HepG2 (cell line): ENCODE results near the gene WDR62. TPM values are rescaled to one million over a fixed set of nuclear protein-coding genes. Genes with fewer than 3 reads are reported as not detected.

Source experiments
- DMAP1 ChIP-seq: IDR thresholded peaks from 2 replicates; pipeline ENCODE4 v1.6.1; 2016
- GABPA ChIP-seq, 2 experiments: IDR thresholded peaks; 2 replicates each; pipeline ENCODE4 v1.6.1; 2011 to 2016; ENCODE audit warnings: low read depth in 2 of 2, low read length in 1 of 2, missing biosample characterization in 1 of 2, missing genetic modification characterization in 1 of 2
- GABPB1 ChIP-seq: IDR thresholded peaks from 2 replicates; pipeline ENCODE4 v1.6.1; 2016; ENCODE audit warnings: mild to moderate bottlenecking, missing genetic modification reagents, moderate library complexity, missing compliant biosample characterization
- HDAC2 ChIP-seq: sonication (generic); formaldehyde crosslinking; IDR thresholded peaks from 2 replicates; pipeline ENCODE4 v1.4.0; 2020; ENCODE audit warnings: missing genetic modification reagents
- MTF1 ChIP-seq: sonication (generic); formaldehyde crosslinking; IDR thresholded peaks from 2 replicates; pipeline ENCODE4 v1.5.0; 2020; ENCODE audit warnings: missing genetic modification reagents
- NFATC3 ChIP-seq: sonication (generic); formaldehyde crosslinking; IDR thresholded peaks from 2 replicates; pipeline ENCODE4 v1.5.1; 2020; ENCODE audit warnings: mild to moderate bottlenecking, missing genetic modification reagents
- PHF8 ChIP-seq: sonication (generic); formaldehyde crosslinking; IDR thresholded peaks from 2 replicates; pipeline ENCODE4 v1.5.0; 2020; ENCODE audit warnings: missing genetic modification reagents
- TMF1 ChIP-seq: sonication (generic); formaldehyde crosslinking; IDR thresholded peaks from 2 replicates; pipeline ENCODE4 v1.8.1; 2022; ENCODE audit warnings: low read depth, missing genetic modification reagents
- TOPORS ChIP-seq: sonication (generic); formaldehyde crosslinking; IDR thresholded peaks from 2 replicates; pipeline ENCODE4 v1.8.0; 2023; ENCODE audit warnings: mild to moderate bottlenecking, missing genetic modification reagents
- XRCC5 ChIP-seq: fragments of 200-400 bp; formaldehyde crosslinking; optimal IDR thresholded peaks from 2 replicates; pipeline ENCODE3; 2017; ENCODE audit warnings: mild to moderate bottlenecking, low read length
- ZBTB46 ChIP-seq: sonication (generic); formaldehyde crosslinking; IDR thresholded peaks from 2 replicates; pipeline ENCODE4 v1.4.0; 2020; ENCODE audit warnings: mild to moderate bottlenecking, missing genetic modification reagents, borderline replicate concordance
- ZNF10 ChIP-seq: sonication (generic); formaldehyde crosslinking; IDR thresholded peaks from 2 replicates; pipeline ENCODE4 v1.4.0; 2020; ENCODE audit warnings: mild to moderate bottlenecking, low read depth, missing genetic modification reagents, borderline replicate concordance
- ZNF572 ChIP-seq: sonication (generic); formaldehyde crosslinking; IDR thresholded peaks from 2 replicates; pipeline ENCODE4 v1.5.1; 2020; ENCODE audit warnings: mild to moderate bottlenecking, missing genetic modification reagents
- ZNF652 ChIP-seq: IDR thresholded peaks from 2 replicates; pipeline ENCODE4 v1.6.1; 2016; ENCODE audit warnings: low read depth, borderline replicate concordance
- ZNF724P ChIP-seq: sonication (generic); formaldehyde crosslinking; IDR thresholded peaks from 2 replicates; pipeline ENCODE4 v1.8.0; 2022; ENCODE audit warnings: missing genetic modification reagents, borderline replicate concordance
- polyA plus RNA-seq, 8 experiments: library from polyadenylated mRNA; depleted of rRNA in 3 of 8; stranded (reverse) in 7 of 8; unstranded in 1 of 8; fragments of >200 nt; fragmentation: Illumina TruSeq in 4 of 8; extraction: Trizol in 4 of 8; gene quantifications; 2 replicates each; pipeline versions ENCODE4 v1.2.1 to v1.2.3, GENCODE V29; 2011 to 2016; ENCODE audit warnings: low read depth in 4 of 8, missing spikeins in 1 of 8, mixed read lengths in 1 of 8; ENCODE audit not compliant: insufficient read depth in 1 of 8
- total RNA-seq, 5 experiments: library from RNA; depleted of rRNA; stranded (reverse); fragments of >200 nt; fragmentation: Illumina TruSeq; extraction: Trizol; gene quantifications; 2 replicates each; pipeline ENCODE4 v1.2.3, GENCODE V29; 2016; ENCODE audit warnings: low read depth in 1 of 5
- TF ChIP-seq, protein P1 (sequence below): sonication (generic); formaldehyde crosslinking; IDR thresholded peaks from 2 replicates; pipeline ENCODE4 v1.5.1; 2020; ENCODE audit warnings: mild to moderate bottlenecking, missing genetic modification reagents, borderline replicate concordance
- TF ChIP-seq, protein P2 (sequence below): IDR thresholded peaks from 2 replicates; pipeline ENCODE4 v1.6.1; 2016; ENCODE audit warnings: mild to moderate bottlenecking, missing biosample characterization, missing genetic modification reagents
- TF ChIP-seq, protein P3 (sequence below): sonication (generic); formaldehyde crosslinking; IDR thresholded peaks from 2 replicates; pipeline ENCODE4 v1.4.0; 2020; ENCODE audit warnings: mild to moderate bottlenecking, low read depth, missing genetic modification reagents
- TF ChIP-seq, protein P4 (sequence below): IDR thresholded peaks from 2 replicates; pipeline ENCODE4 v1.6.1; 2016; ENCODE audit warnings: low read depth, control low read depth

WDR62 gene
- total and polyA plus RNA-seq, 2 of the 13 experiments (the other 11 are each of a cell fraction or from before 2014, with no cell fraction given): 5.8 to 12.5 TPM

GRCh38 chr19:36008336-36008978 is 46.2 kb upstream of the WDR62 start, which contains the start of gene SYNE4 (continued):
- TF ChIP-seq, protein P1, sequence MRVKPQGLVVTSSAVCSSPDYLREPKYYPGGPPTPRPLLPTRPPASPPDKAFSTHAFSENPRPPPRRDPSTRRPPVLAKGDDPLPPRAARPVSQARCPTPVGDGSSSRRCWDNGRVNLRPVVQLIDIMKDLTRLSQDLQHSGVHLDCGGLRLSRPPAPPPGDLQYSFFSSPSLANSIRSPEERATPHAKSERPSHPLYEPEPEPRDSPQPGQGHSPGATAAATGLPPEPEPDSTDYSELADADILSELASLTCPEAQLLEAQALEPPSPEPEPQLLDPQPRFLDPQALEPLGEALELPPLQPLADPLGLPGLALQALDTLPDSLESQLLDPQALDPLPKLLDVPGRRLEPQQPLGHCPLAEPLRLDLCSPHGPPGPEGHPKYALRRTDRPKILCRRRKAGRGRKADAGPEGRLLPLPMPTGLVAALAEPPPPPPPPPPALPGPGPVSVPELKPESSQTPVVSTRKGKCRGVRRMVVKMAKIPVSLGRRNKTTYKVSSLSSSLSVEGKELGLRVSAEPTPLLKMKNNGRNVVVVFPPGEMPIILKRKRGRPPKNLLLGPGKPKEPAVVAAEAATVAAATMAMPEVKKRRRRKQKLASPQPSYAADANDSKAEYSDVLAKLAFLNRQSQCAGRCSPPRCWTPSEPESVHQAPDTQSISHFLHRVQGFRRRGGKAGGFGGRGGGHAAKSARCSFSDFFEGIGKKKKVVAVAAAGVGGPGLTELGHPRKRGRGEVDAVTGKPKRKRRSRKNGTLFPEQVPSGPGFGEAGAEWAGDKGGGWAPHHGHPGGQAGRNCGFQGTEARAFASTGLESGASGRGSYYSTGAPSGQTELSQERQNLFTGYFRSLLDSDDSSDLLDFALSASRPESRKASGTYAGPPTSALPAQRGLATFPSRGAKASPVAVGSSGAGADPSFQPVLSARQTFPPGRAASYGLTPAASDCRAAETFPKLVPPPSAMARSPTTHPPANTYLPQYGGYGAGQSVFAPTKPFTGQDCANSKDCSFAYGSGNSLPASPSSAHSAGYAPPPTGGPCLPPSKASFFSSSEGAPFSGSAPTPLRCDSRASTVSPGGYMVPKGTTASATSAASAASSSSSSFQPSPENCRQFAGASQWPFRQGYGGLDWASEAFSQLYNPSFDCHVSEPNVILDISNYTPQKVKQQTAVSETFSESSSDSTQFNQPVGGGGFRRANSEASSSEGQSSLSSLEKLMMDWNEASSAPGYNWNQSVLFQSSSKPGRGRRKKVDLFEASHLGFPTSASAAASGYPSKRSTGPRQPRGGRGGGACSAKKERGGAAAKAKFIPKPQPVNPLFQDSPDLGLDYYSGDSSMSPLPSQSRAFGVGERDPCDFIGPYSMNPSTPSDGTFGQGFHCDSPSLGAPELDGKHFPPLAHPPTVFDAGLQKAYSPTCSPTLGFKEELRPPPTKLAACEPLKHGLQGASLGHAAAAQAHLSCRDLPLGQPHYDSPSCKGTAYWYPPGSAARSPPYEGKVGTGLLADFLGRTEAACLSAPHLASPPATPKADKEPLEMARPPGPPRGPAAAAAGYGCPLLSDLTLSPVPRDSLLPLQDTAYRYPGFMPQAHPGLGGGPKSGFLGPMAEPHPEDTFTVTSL (CRISPR knock-in tag): no peak
- TF ChIP-seq, protein P2, sequence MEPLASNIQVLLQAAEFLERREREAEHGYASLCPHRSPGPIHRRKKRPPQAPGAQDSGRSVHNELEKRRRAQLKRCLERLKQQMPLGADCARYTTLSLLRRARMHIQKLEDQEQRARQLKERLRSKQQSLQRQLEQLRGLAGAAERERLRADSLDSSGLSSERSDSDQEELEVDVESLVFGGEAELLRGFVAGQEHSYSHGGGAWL (CRISPR knock-in tag): peak; percentile 64
- TF ChIP-seq MTF1 (CRISPR knock-in tag) (peak; percentile 29; the same call in 1 of the 2 replicates), PHF8 (CRISPR knock-in tag) (peak; percentile 86), ZNF652 (CRISPR knock-in tag) (peak; percentile 98), GABPA (IDR thresholded peaks at IDR 0.05; ENCODE audit: low read depth, low read length) (no peak), GABPA (CRISPR knock-in tag; IDR thresholded peaks at IDR 0.05; ENCODE audit: low read depth) (no peak), NFATC3 (CRISPR knock-in tag) (no peak), GABPB1 (CRISPR knock-in tag) (peak; percentile 40; the same call in 1 of the 2 replicates), DMAP1 (peak; percentile 68), TMF1 (CRISPR knock-in tag) (no peak), XRCC5 (peak; percentile 64), HDAC2 (CRISPR knock-in tag) (no peak), TOPORS (CRISPR knock-in tag) (no peak), ZNF10 (CRISPR knock-in tag) (no peak), ZBTB46 (CRISPR knock-in tag) (no peak), ZNF572 (peak; percentile 23; the same call in 1 of the 2 replicates), ZNF724P (CRISPR knock-in tag) (no peak)
- TF ChIP-seq, protein P3, sequence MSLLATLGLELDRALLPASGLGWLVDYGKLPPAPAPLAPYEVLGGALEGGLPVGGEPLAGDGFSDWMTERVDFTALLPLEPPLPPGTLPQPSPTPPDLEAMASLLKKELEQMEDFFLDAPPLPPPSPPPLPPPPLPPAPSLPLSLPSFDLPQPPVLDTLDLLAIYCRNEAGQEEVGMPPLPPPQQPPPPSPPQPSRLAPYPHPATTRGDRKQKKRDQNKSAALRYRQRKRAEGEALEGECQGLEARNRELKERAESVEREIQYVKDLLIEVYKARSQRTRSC (CRISPR knock-in tag): 0 out of 2 replicates have a peak, but pooled peaks have one; percentile 71
- TF ChIP-seq, protein P4, sequence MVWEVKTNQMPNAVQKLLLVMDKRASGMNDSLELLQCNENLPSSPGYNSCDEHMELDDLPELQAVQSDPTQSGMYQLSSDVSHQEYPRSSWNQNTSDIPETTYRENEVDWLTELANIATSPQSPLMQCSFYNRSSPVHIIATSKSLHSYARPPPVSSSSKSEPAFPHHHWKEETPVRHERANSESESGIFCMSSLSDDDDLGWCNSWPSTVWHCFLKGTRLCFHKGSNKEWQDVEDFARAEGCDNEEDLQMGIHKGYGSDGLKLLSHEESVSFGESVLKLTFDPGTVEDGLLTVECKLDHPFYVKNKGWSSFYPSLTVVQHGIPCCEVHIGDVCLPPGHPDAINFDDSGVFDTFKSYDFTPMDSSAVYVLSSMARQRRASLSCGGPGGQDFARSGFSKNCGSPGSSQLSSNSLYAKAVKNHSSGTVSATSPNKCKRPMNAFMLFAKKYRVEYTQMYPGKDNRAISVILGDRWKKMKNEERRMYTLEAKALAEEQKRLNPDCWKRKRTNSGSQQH (CRISPR knock-in tag): no peak
